Neural progenitor cell (in vitro differentiated cells): Measurements from ENCODE around the gene ESYT2. TPM values are rescaled to one million over a fixed set of nuclear protein-coding genes. Genes with fewer than 3 reads are reported as not detected.

Experiments
- DNase-seq: peaks from one replicate; pipeline ENCODE4 v3.0.0-alpha.2; 2016; ENCODE audit warnings: low spot score
- H2AFZ ChIP-seq: fragments of 200-600 bp; sonication (generic); replicated peaks from 2 replicates; pipeline ENCODE4 v1.6.1; 2016; ENCODE audit warnings: antibody characterized with exemption
- H3F3A ChIP-seq: fragments of 200-600 bp; sonication (generic); 2 replicates; pipeline ENCODE4 v1.6.1; 2016; ENCODE audit warnings: antibody characterized with exemption, low read depth
- H3K27ac ChIP-seq: fragments of 200-600 bp; sonication (generic); 2 replicates; pipeline ENCODE4 v1.5.1; 2016; ENCODE audit warnings: mild to moderate bottlenecking
- H3K27me3 ChIP-seq: fragments of 200-600 bp; sonication (generic); 2 replicates; pipeline ENCODE4 v1.6.1; 2016; ENCODE audit warnings: mild to moderate bottlenecking, moderate library complexity
- H3K36me3 ChIP-seq: fragments of 200-600 bp; sonication (generic); 2 replicates; pipeline ENCODE4 v1.5.1; 2016
- H3K4me1 ChIP-seq: fragments of 200-600 bp; sonication (generic); 2 replicates; pipeline ENCODE4 v1.6.1; 2016; ENCODE audit warnings: mixed run types
- H3K4me2 ChIP-seq: fragments of 200-600 bp; sonication (generic); 2 replicates; pipeline ENCODE4 v1.6.1; 2016
- H3K4me3 ChIP-seq: fragments of 200-600 bp; sonication (generic); 2 replicates; pipeline ENCODE4 v1.5.1; 2016
- H3K79me2 ChIP-seq: fragments of 200-600 bp; sonication (generic); 2 replicates; pipeline ENCODE4 v1.6.1; 2016; ENCODE audit warnings: low read depth
- H3K9ac ChIP-seq: fragments of 200-600 bp; sonication (generic); 2 replicates; pipeline ENCODE4 v1.6.1; 2016
- H3K9me3 ChIP-seq: fragments of 200-600 bp; sonication (generic); 2 replicates; pipeline ENCODE4 v1.5.1; 2016; ENCODE audit warnings: low read depth
- H4K20me1 ChIP-seq: fragments of 200-600 bp; sonication (generic); 2 replicates; pipeline ENCODE4 v1.6.1; 2016; ENCODE audit warnings: low read depth
- H3K27ac Mint-ChIP-seq: 3 replicates; pipeline ENCODE4 v1.8.0; 2021; ENCODE audit warnings: mixed read lengths
- H3K27me3 Mint-ChIP-seq: 2 replicates; pipeline ENCODE4 v1.8.0; 2022; ENCODE audit warnings: low read depth, mild to moderate bottlenecking, inconsistent platforms, moderate library complexity, mixed read lengths; ENCODE audit not compliant: insufficient read depth
- H3K36me3 Mint-ChIP-seq: 3 replicates; pipeline ENCODE4 v1.8.0; 2021; ENCODE audit warnings: mixed read lengths
- H3K4me1 Mint-ChIP-seq: 3 replicates; pipeline ENCODE4 v1.8.0; 2021; ENCODE audit warnings: mixed read lengths
- H3K4me3 Mint-ChIP-seq: 3 replicates; pipeline ENCODE4 v1.8.0; 2021; ENCODE audit warnings: mild to moderate bottlenecking, moderate library complexity, mixed read lengths
- H3K9me3 Mint-ChIP-seq: 3 replicates; pipeline ENCODE4 v1.8.0; 2020; ENCODE audit warnings: mixed read lengths
- CTCF ChIP-seq: fragments of 200-600 bp; sonication (generic); IDR thresholded peaks from 2 replicates; pipeline ENCODE4 v1.5.1; 2017; ENCODE audit warnings: antibody characterized with exemption, mild to moderate bottlenecking
- EZH2 ChIP-seq: fragments of 200-600 bp; sonication (generic); IDR thresholded peaks from 2 replicates; pipeline ENCODE4 v1.6.1; 2017; ENCODE audit warnings: antibody characterized with exemption, mild to moderate bottlenecking, moderate library complexity
- EZH2phosphoT487 ChIP-seq: fragments of 200-600 bp; sonication (generic); IDR thresholded peaks from 2 replicates; pipeline ENCODE4 v1.6.1; 2017; ENCODE audit warnings: antibody characterized with exemption
- total RNA-seq: library from RNA; depleted of rRNA; stranded (reverse); fragments of >200 nt; gene quantifications from 2 replicates; pipeline ENCODE4 v1.2.3, GENCODE V29; 2015; ENCODE audit warnings: low replicate concordance

Gene ESYT2
- total RNA-seq, 1 donor from 2014 or later: 33.4 TPM

GRCh38 chr7:158716802-158717201 is 112.5 kb downstream of the ESYT2 start:
- no peak for TF ChIP-seq CTCF
- no peak for TF ChIP-seq EZH2
- TF ChIP-seq EZH2phosphoT487: no peak
- Histone ChIP-seq H3K4me2 (no peak overlapping the region), H3K4me3 (no peak overlapping the region), H3K9ac (no peak overlapping the region), H2AFZ (no peak overlapping the region), H3K79me2 (no peaks in the 10 kb centered on the region), H3K9me3 (no peaks in the 10 kb centered on the region), H3K27ac (no peak overlapping the region), H3F3A (no peaks in the 10 kb centered on the region), H4K20me1 (no peaks in the 10 kb centered on the region), H3K36me3 (no peaks in the 10 kb centered on the region), H3K4me1 (no peaks in the 10 kb centered on the region), H3K27me3 (peaks cover 19% of the 10 kb centered on the region)
- no peaks in the 10 kb centered on the region for H3K4me1 Mint-ChIP-seq
- peaks cover 14% of the 10 kb centered on the region for H3K27me3 Mint-ChIP-seq
- no peak overlapping the region for H3K4me3 Mint-ChIP-seq
- no peak overlapping the region for H3K27ac Mint-ChIP-seq
- no peak for DNase-seq
- H3K9me3 Mint-ChIP-seq: peaks cover 6% of the 10 kb centered on the region
- no peaks in the 10 kb centered on the region for H3K36me3 Mint-ChIP-seq

GRCh38 chr7:158710651-158711102 is 118.6 kb downstream of the ESYT2 start:
- peaks cover 2% of the 10 kb centered on the region for H3K4me1 Mint-ChIP-seq
- no peaks in the 10 kb centered on the region for H3K36me3 ChIP-seq
- no peaks in the 10 kb centered on the region for H3K4me1 ChIP-seq
- H3K27ac Mint-ChIP-seq: no peak overlapping the region
- TF ChIP-seq CTCF (no peak), EZH2phosphoT487 (no peak), EZH2 (no peak)
- peaks cover 3% of the 10 kb centered on the region for H3F3A ChIP-seq
- no peak overlapping the region for H3K4me3 Mint-ChIP-seq
- H3K9me3 ChIP-seq: no peaks in the 10 kb centered on the region
- H3K27ac ChIP-seq: no peak overlapping the region
- no peaks in the 10 kb centered on the region for H3K27me3 ChIP-seq
- no peak overlapping the region for H2AFZ ChIP-seq
- peaks cover 9% of the 10 kb centered on the region for H3K9me3 Mint-ChIP-seq
- no peak overlapping the region for H3K4me2 ChIP-seq
- peaks cover 2% of the 10 kb centered on the region for H3K27me3 Mint-ChIP-seq
- H3K36me3 Mint-ChIP-seq: no peaks in the 10 kb centered on the region
- no peak overlapping the region for H3K4me3 ChIP-seq
- H3K9ac ChIP-seq: no peak overlapping the region
- no peak for DNase-seq
- no peaks in the 10 kb centered on the region for H4K20me1 ChIP-seq
- no peaks in the 10 kb centered on the region for H3K79me2 ChIP-seq

- H3K36me3 Mint-ChIP-seq: no peaks in the 10 kb centered on the region
- no peak for TF ChIP-seq EZH2phosphoT487
- no peak for TF ChIP-seq CTCF
- Histone ChIP-seq H3K36me3 (no peaks in the 10 kb centered on the region), H3K27ac (no peak overlapping the region), H3K4me2 (no peak overlapping the region), H3K9me3 (no peaks in the 10 kb centered on the region), H3K27me3 (no peaks in the 10 kb centered on the region), H3K4me3 (no peak overlapping the region), H4K20me1 (peaks cover 14% of the 10 kb centered on the region), H3K9ac (no peak overlapping the region), H3K4me1 (peaks cover 12% of the 10 kb centered on the region), H2AFZ (no peak overlapping the region), H3K79me2 (peaks cover 19% of the 10 kb centered on the region), H3F3A (peaks cover 8% of the 10 kb centered on the region)
- no peak overlapping the region for H3K4me3 Mint-ChIP-seq
- peaks cover 9% of the 10 kb centered on the region for H3K9me3 Mint-ChIP-seq
- no peak for DNase-seq
- H3K4me1 Mint-ChIP-seq: peaks cover 17% of the 10 kb centered on the region
- no peak overlapping the region for H3K27ac Mint-ChIP-seq
- peaks cover 3% of the 10 kb centered on the region for H3K27me3 Mint-ChIP-seq
Measured at GRCh38 chr7:158707610-158708009, 121.7 kb downstream of the ESYT2 start.
